Measurements from ENCODE around the gene AMACR.

GRCh38 chr5:33973271-33973670, 34.6 kb downstream of the AMACR start:
- TF ChIP-seq CTCF (IDR thresholded peaks at IDR 0.05; ENCODE audit: poor library complexity) (no peak), EZH2 (IDR thresholded peaks at IDR 0.05; ENCODE audit: borderline replicate concordance) (no peak)

All from hepatocyte (in vitro differentiated cells).